ENCODE measurements around the gene COL24A1.

COL24A1 gene

DNA sequence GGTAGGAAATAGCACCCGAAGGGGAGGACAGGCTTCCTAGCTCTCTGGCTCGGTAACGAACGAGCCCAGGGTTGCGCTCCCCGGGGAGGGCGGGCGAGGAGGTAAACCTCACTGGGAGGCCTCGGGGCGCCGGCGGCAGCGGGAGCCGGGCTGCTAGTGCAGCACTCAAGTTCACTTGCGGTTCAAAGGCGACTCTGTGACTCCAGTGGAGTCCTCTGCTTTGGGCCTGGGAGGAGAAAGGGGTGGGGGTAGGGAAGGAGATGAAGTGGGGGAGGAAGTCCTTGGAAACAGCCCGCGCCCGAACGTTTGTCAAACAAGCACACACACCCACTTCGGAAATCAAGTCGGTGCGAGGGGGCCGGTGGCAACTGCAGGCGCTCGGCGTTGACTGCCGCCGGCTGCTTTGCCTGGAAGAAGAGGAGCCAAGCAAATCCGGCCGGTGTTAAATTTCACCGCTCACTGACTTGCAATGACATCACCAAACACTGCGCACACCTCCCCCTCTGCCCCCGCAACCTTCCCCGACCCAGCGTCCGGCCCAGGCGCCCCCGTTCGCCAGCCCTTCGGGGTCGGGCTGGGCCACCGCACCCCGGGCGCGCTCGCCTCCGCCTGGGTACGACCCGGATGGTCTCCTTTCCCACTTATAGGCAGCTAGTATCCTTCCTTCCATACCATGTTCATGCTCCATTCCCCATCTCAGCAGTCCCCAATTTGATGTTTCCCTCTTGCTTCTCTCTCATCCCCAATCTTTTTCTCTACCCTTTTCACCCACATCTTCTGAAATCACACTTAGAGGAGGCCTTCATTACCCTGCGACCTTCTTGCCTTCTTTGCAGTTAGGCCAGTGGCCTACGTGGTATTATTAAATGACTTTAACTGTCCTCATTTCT lies at the start of gene COL24A1:
TSS of gene COL24A1 (minus strand) at position 207 of the 890 bp plus-strand sequence. CDS start 376 bp downstream, outside the sequence.
- DNase-seq (ENCODE audit: low spot score), result no peak

DNA sequence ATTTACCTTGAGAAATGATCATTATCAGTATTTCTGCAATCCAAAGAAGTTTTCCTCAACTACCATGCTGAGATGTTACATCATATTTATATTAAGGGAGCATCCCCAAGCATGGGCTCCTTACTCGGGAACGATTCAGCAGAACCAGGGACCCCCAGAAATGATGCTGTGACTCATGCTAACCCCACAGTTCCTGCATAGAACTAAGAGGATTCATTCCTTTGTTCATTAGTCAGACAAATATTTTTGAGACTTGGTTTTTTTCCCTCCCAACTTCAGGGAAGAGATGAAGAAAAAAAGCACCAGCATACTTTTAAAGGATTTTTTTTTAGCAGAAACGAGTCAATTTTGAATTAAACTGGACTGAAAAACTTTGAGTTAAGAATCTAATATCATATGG lies 49.2 kb upstream of the COL24A1 start:
- DNase-seq (ENCODE audit: low spot score), result no peak

DNA sequence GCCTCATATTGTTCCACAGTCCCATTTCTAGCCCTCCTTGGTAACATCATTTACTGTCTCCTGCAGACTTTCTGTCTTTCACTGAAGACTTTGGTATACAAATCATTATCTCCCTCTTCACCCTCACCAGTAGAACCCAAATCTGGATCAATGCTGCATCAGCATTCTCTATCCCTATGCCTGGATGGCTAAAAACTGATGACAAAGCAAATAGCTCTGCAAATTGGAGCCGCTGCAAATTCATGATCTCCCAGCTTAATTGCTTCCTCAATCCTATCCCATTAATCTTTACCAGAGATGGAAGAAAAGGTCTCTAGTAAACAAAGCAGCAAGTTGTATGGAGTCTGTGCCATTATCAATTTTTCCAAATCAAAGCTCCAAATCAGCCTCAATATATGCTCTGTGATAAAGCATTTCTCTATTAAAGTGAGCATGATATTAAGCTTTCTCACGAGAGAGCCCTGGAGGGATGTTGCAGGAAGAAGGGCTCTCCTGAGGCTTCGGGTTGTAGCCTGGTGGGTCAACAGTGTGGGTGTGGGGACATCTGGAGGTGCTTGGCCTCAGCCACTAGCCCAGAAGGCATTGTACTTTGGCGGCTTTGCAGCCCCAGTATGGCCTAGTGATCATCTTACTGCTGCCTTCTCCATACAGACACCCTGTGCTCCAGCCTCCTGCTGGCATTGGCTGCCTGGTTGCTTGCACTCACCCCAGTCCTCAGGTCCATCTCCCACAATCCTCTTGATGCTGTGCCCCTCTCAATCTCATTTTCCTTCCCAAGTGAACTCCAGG lies 46.2 kb upstream of the COL24A1 start:
- DNase-seq (ENCODE audit: low spot score), result no peak

DNA sequence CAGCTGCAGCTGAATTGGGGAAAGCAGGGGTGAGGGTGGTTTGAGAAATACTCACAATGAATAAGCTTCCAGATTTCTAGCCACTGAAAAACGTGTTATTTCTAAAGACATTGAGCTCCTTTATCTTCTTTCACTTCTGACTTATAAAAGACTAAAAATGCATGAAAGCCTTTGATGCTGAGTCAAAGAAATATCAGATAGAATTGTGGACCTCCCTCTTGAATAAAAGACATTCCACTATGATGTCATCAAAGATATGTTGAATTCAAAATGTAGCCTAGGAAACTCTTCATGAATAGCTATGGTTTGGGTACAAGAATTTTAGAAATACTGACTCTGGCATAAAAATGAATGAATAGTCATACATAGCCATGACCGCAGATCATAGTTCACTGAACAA lies 44.7 kb upstream of the COL24A1 start:
- no peak for DNase-seq (ENCODE audit: low spot score)

DNA sequence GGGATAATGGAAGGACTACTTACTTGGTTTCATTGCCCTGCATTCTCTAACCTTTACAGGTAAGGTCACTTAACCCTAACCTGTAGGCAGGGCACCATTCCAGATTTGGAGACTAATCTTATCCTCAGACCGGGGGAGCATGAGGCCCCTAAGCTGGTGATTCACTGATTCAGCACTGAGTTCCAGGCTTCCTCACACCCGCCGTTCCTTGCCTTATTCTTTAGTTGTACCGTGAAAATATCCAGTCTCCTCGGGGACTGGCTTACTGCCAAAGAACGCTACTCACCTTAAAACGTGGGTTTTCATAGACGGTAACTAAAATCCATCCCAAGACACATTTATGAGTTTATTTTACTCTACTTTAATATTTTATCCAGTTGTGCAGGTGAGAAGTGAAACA lies 44.3 kb upstream of the COL24A1 start:
- no peak for DNase-seq (ENCODE audit: low spot score)

DNA sequence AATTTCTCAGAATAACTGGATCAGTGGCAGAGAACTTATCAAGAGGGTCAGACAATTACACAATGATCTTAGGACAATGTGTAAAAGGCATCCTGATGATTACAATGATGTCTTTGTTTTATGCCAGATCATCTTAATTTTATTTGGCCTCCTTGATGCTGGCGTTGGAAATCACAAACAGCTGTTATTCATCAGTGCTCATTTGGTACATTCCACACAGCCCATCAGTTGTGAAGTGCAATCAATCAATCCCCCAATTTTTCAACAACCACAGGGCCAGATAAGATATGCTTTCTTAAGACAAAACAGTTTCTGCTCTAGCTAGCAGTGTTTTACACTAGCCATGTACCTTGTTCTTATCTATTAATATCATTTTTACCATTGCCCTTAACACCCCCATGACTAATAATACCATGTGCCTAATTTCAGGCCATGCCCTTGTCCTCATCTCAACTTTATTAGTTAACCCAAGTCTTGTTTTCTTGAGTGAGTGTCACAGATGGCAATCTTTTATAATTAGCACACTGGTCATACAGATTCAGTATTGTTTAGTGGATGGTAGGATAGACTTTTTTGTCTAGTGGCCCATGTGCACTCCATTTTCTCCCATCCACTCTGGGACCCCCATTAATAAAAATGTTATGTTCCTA lies 40.8 kb upstream of the COL24A1 start:
- DNase-seq (ENCODE audit: low spot score), result no peak

DNA sequence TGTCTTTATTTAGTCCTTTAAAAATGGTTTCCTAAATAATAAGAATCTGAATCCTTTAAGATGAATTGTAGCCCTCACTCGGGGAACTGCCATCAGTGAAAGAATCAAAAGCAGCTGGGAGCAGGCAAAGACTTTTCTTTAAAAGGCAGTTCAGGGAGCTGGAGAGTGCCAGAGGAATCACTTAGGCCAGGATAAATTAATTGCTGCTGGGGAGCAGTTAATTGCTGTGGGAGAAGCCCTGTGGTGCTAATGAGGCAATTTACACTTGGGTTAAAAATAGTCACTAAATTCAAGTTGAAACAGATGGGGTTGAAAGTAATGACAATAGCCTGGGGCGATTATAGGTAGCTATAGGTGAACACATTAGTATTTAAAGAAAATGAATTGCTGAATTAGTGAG lies 38.7 kb upstream of the COL24A1 start:
- no peak for DNase-seq (ENCODE audit: low spot score)

DNA sequence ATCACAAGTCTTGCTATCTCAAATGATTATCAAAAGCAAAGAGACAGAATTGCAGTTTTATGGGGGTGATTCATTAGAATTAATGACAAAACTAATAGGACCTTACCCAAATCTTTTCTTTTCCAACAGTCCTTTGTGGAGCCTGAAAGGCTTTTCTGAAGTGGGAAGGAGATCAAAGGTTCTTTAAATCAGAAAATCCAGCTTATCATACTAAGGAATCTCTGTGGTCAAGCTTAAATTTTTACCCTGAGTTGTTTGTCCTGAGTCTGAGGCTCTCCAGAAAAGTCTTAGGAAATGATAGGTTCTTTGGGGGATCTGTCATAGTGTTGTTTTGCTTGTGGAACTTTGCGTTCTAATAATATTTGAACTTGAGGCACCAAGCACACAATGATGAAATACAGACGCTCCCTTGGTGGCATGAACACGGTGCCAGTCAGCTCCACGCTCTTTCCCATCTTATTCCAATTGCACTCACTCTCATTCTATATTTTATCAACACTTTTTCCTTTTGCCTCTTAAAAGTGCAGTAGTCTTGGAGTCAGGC lies 38.0 kb upstream of the COL24A1 start:
- DNase-seq (ENCODE audit: low spot score), result no peak

DNA sequence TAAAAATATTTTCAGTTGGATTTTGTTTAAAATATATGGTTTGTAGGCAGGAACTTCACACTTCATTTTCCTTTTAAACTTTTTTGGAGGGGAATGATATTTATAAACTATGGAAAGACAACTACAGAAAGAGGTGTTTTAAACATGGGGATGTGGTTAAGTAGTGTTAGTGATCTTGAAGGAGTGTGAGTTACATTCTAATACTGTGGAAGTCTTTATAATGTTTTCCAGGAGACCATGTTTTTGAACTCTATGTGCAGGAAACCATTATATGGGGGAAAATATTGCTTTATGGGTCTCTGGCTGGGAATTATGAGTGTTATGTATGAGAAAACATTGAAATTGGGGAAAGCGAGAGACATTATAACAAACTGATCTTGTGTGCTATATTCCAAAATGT lies 35.8 kb upstream of the COL24A1 start:
- DNase-seq (ENCODE audit: low spot score), result no peak

DNA sequence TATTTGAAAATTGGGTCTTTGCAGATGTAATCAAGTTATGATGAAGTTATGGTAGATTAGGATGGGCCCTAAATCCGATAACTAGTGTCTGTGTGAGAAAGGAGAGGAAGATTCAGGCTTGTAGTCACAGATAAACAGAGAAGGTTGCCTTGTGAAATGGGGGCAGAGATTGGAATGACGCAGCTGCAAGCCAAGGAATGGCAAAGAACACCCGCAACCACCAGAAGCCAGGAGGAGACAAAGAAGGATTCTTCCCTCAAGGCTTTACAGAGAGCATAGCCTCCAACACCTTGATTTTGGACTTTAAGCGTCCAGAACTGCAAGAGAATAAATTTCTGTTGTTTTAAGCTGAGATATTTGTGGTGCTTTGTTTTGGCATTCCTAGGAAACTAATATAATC lies 35.4 kb upstream of the COL24A1 start:
- no peak for DNase-seq (ENCODE audit: low spot score)

DNA sequence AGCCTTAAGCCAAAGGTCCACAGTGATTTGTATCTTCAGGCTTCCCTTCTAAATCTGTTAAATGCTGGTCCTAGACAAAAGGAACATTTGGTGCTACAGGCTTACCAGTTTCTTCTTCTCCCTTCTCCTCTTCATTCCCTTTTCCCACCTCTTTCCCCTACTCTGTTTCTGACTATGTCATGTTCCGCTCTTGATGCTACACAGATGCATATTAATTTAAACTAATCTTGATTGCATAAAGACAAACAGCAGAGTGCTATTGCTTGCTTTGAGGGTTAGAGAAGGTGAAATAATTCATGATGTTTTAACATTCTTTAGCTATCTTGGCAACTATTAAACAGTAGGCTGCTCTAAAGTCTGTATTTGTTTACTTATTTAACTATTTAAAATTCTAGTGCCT lies 34.3 kb upstream of the COL24A1 start:
- DNase-seq (ENCODE audit: low spot score), result no peak

DNA sequence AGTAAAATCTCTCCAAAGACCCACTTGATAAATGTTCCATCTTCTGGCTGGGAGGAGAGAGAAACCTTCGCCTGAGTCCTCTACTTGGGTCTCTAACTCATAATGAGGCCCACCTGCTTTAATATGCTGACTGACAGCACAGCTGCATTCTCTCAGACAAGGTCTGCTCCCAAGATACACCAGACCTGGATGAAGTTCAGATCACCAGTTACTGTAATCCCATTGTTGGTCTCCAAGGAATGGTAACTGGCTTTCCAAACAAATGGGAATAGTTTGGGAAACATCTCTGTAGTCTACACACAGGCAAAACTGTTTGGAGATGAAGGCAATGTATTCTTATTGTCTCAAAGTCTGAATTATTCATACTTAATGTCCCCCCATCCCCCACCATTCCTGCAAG lies 27.9 kb upstream of the COL24A1 start:
- no peak for DNase-seq (ENCODE audit: low spot score)

DNA sequence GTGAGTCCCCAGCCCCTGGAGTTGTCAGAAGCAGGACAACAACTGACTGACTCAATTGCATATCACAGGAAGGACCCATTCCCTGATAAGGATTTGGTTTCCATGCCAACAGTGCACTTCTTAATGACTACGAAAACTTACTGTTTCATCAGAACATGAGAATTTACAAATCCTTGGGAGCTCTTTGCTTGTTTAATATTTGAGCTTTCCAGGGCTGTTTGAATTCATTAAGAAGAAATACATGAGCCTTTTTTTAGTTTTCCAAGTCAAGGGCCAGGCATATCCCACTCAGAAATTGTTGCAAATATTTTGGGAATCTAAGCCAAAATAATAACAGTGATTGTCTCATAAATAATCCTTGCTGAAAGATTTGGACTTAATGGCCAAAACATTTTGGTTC lies 27.2 kb upstream of the COL24A1 start:
- no peak for DNase-seq (ENCODE audit: low spot score)

DNA sequence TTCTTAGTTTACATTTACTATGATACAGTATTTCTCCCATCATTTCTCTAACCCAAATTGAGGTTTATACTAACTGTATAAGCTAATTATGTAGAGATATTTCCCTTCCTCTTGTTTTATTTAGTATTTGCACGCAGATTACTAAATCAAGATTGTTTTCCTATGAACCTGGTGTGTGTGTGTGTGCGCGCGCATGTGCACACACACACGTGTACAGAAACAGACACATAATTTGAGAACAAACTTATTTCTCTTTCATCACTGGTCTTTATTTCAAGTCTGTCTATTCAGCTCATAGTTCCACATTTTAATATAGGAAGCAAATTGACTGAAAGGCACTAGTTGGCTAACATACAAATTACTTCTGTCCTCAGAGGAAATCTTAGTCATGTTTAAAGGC lies 19.7 kb upstream of the COL24A1 start:
- DNase-seq (ENCODE audit: low spot score), result no peak

DNA sequence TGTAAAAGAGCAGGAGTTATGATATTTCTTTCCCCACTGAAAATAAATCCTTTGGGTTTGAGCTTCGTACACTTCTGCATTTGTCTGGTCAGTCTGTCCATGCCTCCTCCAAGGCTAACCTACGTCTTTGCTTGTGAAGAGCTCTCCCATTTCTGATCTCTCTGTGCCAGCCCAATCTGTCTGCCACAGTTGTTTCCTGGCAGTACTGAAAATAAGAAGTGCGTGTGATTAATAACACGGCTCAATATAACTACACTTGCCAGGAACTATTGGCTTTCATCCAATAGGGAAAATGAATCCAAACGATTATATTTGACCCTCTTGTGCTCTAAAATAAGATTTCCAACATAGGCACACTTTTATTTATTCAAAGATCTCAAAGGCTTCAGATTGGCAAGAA lies 19.2 kb upstream of the COL24A1 start:
- no peak for DNase-seq (ENCODE audit: low spot score)

DNA sequence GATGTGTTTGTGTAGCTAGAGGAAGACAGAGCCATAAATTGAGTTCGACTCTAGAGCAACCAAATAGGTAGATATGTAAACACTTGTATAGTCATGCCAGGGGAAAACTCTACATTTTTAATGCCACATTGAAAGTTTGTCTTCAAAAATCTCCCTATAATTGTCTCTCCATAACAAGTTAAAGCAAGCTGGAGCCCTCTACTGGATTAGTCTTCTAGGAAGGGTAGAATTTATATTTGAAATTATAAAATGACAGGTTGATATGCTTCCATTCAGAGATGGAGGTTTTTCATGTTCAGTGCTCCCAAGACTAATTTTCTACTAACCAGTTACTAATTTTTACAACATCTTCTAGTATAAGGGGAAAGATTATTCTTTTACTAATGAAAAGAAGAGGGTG lies 13.1 kb upstream of the COL24A1 start:
- DNase-seq (ENCODE audit: low spot score), result peak; percentile 5

DNA sequence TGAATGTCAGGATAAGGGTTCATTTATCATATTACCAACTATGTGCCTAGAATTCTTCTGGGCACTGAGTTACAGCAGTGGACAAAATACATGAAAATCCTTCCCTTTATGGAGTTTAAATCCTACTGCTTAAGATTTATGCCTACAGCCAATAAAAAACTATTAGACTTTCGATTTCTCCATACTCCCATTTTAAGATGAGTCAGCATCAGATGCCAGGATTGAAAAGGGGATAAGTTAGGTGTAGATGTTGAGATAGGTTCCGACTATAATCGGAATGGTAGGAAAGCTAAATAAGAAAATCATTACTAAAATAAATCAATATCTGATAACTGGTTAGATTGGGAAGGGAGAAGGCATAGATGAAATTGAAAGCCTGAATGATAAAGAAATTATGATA lies 3.2 kb upstream of the COL24A1 start:
- no peak for DNase-seq (ENCODE audit: low spot score)

DNA sequence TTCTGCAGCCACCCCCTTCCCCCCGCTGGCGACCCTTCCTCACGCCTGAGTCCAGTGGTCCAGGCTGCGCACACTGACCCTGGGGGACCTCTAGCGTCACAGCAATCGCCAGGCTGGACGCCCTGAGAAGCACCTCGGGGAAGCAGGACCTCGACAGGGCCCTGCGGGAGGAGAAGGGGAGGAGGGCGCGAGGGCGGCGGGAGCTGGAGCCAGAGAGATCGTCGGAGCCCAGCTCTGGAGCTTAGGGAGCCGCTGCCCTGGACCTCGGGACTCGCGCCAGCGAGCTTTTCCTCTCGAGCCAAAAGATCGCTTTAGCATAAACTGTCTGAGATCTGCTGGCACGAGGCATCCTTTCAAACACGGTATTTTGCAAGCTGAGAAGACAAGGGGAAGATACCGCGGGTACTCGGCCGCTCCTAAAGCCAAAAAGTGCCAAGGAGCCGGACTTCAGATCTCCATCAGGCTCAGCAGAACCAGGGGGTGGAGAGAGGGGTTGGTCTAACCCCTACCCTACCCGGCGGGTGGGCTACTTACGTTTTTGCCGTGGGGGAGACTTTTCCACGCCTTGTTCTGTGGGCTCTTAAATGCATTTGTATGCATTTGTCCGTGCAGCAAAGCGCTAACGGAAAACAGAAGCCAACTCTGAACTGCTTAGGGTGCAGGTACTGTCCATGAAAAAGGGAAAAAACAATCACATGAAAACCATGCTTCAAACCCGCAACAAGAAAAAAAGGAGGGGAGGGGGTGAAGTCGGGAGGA lies 586 bp downstream of the COL24A1 start:
- DNase-seq (ENCODE audit: low spot score), result no peak

DNA sequence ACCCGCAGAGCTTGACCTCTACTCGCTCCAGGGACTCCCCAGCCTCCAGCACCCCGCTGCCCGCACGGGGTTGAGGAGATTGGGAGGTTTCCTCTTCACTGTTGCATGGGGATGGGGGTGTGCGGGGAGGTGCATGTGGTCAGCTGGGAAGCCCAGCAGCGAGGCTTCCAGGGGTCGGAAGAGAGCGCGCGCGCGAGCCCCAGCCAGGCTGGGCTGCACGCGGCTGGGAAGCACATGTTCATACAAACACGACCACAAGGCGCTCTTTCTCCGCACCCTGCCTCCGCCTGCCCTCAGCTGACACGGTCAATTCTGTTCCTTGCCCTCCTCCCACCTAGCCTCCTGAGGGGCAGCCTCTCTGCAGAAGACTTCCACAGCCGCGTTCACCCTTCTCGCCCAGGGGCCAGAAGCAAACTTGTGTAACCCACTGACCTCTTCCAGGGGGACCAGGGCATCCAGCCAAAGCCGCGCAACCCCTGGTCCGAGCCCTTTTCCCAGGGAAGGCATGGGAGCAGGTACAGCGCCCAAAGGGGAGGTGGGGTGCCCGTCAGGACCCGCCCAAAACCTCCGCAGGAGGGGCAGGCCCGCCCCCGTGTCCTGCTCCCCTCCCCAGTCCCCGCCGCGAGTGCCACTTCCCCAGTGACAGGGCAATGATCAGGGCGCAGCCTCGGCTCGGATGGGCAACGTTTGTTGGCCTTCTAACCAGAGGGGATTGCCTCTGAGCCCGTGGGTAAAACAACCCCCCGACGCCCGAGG lies 1.3 kb downstream of the COL24A1 start:
- no peak for DNase-seq (ENCODE audit: low spot score)

DNA sequence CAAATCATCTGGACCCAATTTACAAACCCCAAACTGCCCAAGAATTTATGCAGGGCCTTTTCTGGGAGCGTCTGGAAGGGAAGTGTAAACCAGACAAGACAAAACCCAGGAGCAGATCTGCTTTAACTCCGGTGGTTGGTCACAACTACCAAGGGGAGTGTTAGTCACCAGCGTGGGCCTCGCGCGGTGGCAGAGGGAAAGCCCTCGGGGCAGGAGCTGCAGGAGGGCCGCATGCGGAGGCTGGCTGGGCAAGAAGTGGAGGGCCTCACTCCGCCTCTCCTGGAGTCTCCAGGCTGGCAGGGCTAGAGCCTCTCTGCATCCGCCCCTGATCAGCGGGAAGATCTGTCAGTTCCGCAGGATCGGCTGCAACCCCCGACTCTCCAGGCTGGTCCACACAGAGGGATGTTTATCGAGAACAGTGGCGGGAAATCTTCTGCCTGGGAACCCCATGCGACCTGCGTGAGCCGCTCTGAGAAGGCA lies 2.0 kb downstream of the COL24A1 start:
- DNase-seq (ENCODE audit: low spot score), result no peak

DNA sequence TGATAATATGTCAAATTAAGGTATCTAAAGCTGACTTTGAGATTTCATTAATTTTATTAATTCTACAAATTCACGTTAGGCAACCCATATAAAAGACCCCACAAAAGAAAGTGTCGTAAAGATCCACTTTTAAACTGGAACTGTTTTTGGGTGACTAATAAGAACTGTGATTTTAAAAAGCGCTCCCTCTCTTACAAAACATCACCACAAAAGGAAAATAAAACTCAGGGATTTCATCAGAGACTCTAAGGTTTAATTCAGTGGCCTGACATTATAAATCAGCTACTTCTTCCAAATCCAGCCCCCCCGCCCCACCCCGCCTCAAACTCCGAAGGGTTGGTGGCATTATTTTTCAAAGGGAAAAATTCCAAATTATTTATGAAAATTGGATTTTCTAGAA lies 2.7 kb downstream of the COL24A1 start:
- no peak for DNase-seq (ENCODE audit: low spot score)

All from RKO (cell line).